ENCODE data around the gene IL13RA1.
"Not testable (repeated sequence)": the region's sequence is repeated elsewhere in the genome, so short reads cannot be mapped to it uniquely, and the experiment has no call there.

The IL13RA1 gene

DNA sequence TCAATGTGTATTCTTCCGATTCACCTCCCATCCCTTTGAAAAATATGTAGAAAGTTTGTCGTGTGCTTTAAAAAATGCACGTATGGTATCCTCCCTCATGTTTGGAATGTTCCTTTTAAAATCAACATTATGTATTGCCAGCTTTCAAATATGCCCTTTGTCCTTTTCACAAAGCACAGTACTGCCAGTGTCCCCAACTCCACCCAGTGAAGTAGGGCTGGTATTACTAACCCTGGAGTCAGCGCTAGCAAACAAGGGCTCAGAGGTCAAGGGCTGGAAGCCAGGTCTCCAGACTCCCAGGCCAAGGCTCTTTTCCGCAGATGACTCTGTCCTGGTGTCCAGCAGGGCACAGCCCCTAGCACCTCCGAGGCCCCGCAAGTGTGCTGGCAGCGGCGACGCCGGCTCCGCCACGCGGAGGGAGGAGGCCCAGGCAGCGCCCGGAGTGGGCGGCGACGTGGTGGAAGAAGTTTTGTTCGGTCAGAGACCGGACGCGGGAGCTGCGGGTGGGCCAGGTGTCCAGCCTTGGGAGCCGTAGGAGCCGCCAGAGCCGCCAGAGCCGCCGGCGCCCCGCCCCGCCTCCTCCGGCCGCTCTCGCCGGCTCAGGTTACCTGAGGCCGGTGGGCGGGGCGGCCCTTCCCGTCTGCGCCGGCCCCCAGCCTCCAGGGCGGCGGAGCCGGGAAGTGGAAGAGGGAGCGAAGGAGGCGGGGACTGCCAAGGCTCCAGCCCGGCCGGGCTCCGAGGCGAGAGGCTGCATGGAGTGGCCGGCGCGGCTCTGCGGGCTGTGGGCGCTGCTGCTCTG lies at the start of gene IL13RA1:
IL13RA1 (plus strand) TSS at position 720 of the 799 bp plus-strand sequence; CDS start at position 753, 33 bp downstream.
- peak; percentile 71 for DNase-seq

DNA sequence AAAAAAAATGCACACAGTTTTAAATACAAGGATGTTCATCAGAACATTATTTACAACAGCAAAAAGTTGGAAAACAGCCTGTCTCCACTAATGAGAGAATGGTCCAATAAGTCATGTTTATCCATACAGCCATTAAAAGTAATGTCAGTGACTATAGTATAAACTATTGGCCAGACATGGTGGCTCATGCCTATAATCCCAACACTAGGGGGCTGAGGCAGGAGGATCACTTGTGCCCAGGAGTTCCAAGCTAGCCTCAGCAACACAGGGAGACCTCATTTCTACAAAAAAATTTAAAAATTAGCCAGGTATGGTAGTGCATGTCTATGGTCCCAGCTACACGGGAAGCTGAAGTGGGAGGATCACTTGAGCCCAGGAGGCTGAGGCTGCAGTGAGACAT lies 48.1 kb upstream of the IL13RA1 start:
- no peak for DNase-seq

DNA sequence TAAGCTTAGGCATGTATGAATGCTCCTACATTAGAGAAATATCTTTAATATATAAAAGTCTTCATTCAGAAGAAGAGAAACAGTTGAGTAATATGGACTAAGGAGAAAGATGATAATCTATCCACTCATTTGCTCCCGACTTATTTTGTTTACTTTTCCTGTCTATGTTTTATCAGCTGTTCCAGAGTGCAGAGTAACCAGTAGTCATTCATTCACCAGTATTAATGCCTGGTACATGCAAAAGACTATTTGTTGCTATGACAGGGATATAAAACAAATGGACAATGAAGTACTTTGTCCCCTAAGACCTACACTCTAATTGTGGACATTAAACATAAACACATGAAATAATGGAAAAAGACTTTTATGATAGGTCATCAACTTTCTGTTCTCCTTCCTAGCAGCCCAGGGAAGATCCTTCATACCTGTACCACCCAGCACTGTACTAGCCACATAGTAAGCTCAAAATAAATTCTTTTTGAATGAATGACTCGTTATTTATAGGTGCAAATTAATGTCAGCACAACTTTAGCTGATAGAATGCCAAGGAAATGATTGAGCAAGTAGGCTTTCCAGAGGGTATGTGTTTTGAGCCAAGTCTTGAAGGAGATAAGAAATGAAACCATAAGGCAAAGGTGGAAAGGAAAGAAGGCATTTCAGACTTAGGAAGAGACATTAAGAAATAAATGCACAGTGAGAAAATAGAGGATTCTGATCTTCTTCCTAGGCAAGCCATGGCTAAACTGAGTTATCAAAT lies 45.0 kb upstream of the IL13RA1 start:
- peak; percentile 27 for DNase-seq

DNA sequence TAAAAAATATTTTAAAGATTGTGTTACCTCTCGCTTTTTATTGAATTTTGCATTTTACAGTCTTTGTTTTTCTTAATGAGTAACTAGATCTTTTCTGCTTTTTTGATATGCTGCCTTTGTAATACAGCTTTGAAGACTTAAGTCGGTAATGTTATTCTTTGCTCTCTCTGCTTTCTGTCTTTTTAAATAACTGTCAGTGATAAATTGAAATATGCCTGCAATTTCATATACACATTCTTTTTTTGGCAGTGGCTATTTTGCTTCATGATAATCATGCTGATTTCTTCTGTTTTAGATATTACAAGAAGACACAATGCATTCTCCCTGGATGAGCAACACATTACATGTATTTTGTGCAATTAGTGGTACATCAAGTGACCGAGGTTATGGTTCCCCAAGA lies 42.0 kb upstream of the IL13RA1 start:
- no peak for DNase-seq

DNA sequence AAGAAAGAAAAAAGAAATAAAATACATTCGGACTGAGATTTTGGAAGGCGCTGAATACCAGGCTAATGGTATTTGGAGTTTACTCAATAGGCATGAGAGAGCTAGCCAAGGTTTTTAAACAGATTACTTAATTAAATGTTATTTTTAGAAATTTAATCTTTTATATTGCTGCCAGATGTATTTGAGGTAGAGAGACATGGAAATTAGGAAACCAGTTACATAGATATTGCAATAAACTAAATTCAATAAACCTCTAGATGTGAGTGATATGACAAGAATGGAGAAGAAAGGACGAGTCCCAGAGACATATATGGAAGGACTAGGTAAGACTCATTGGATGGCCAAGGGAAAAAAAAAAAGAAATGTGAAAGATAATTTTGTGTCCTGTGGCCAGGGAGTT lies 38.5 kb upstream of the IL13RA1 start:
- DNase-seq, result no peak

DNA sequence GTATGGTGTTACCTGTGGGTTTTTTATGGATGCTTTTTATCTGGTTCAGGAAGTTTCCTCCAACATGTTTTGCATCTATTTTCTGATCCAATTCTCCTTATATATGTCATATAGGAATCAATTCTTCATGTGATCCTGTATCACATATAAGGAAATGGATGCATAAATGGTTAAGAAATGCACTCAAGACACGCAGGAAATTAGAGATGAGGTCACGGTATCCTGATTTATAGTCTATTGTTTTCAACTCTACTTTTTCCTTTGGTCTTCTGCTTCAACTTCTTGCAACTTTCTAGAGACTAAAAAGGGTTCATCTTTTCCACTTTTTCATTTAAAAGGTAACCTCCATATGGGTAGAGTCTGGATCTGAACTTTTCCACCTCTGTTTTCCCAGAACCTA lies 33.6 kb upstream of the IL13RA1 start:
- no peak for DNase-seq

DNA sequence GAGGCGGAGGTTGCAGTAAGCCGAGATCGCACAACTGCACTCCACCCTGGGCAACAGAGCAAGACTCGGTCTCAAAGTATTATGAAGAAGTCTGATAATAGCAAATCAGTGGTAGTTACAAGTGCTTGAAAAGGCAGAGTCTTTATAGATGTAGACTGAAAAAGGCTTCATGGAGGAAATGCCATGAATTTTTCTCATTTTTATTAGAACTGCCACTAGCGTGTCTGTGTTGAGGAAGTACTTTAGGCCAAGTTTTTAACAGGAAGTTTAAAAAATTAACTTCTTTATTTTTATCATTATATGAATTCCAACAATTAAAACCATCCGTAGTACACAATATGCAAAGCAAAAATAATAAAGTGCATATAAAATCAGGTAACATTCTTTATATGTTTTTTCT lies 32.8 kb upstream of the IL13RA1 start:
- no peak for DNase-seq

DNA sequence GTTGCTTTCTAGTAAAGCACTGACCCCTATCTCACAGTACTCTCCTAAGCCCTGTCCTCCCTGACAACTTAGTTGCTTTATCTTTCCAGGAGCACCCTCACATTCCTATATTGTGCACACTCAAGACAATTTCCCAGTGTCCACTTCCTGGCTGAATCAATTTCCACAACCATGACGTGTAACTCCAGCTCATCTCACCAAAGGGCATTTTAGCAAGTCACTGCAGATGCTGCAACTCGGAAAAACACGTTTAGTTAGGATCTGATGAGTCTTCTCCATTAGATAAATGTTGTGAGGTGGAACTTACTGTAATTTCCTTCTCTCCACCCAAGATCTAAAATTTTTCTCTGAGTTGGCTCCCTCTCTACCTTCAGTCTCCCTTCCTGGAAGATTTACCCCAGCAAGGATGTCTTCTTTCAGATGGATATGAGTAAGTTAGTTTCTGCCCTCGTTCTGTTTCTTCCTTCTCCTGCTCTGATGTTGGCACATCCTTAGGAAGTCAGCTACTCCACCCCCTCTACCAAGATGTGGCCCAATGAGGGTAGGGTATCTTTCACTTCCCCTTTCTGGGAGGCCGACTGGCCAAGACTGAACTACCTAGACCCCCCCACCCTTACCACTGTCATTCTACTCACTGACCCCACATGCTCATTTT lies 28.8 kb upstream of the IL13RA1 start:
- DNase-seq, result no peak

DNA sequence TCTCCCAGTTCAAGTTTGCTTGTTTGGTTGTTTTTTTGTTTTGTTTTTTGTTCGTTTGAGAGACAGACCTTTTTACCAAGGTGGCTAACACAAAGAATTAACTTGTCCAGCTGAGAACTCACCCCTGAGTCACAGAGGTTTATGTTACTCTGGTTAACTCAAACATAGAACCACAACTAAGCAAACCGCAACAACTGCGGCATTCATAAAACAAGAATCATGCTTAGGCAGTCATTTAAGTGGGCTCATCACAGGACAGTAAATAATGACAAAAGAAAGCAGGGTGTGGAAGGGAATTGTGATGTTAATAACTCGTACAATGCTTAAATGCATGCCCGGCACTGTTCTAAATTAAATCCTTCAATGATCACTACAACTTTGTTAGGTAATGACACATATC lies 24.7 kb upstream of the IL13RA1 start:
- no peak for DNase-seq

DNA sequence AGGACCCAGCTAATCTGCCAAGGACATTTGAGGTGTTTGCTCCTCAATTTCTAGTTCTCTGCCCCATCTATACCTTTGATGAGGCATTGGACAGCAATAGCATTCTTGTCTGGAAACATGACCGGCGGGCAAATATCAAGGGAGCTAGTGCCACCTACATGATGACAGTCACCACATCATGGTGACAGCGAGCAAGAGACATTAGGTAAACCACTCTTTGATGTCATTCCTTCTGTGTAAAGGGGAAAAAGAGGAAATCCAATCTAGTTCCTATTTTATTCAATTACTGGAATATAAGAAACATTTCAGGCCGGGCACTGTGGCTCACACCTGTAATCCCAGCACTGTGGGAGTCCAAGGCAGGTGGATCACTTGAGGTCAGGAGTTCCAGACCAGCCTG lies 20.7 kb upstream of the IL13RA1 start:
- DNase-seq, result no peak

DNA sequence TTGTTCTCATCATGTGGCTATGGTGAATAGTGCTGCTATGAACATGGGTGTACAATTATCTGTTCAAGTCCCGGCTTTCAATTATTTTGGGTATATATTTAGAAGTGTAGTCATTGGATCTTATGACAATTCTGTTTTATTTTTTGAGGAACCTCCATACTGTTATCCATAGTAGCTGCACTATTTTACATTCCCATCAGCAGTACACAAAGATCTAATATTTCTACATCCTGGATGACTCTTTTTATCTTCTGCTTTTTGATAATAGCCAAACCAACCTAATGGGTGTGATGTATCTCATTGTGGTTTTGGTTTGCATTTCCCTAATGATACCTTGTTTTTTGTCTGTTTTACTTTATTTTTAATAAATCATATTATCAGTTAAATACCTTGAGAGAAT lies 12.9 kb upstream of the IL13RA1 start:
- DNase-seq, result no peak

DNA sequence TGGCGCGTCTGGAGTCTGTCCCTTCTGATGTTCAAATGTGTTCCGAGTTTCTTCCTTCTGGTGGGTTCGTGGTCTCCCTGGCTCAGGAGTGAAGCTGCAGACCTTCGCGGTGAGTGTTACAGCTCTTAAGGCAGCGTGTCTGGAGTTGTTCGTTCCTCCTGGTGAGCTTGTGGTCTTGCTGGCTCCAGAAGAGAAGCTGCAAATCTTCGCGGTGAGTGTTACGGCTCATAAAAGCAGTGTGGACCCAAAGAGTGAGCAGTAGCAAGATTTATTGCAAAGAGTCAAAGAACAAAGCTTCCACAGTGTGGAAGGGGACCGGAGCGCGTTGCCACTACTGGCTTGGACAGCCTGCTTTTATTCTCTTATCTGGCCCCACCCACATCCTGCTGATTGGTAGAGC lies 11.5 kb upstream of the IL13RA1 start:
- DNase-seq, result not testable (repeated sequence)

DNA sequence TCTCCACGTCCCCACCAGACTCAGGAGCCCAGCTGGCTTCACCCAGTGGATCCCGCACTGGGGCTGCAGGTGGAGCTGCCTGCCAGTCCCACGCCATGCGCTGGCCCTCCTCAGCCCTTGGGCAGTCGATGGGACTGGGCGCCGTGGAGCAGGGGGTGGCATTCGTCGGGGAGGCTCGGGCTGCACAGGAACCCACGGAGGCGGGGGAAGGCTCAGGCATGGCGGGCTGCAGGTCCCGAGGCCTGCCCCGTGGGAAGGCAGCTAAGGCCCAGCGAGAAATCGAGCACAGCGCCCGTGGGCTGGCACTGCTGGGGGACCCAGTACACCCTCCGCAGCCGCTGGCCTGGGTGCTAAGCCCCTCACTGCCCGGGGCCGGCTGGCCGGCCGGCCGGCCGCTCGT lies 10.6 kb upstream of the IL13RA1 start:
- DNase-seq, result not testable (repeated sequence)

DNA sequence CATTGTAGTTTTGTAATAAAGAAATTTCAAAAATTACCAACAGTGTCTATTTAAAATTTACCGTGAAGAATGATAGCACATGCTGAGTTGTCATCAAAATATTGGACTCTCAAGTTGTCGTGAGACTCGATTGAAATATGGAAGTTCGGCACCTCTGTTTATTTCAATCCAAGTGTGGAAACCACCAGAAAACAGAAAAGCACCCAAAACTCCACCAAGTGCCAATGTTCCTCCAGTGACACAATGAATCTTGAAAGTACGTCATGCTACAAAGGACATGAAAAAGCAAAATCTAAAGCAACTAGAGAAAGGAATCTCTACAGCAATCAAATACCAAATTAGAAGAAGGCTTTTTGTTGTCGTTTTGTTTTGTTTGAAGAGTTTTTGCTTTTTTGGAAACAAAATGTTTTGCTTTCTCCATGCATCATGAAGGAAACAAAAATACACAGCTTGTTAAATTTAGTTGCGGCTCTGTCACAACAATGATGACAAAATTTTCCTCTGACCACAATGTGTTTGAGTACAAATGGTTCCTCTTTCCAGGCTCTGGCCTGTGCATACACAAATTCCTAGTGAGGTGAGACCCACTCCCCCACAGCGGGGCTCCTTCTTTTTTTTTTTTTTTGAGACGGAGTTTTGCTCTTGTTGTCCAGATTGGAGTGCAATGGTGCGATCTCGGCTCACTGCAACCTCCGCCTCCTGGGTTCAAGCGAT lies 9.6 kb upstream of the IL13RA1 start:
- DNase-seq, result no peak

DNA sequence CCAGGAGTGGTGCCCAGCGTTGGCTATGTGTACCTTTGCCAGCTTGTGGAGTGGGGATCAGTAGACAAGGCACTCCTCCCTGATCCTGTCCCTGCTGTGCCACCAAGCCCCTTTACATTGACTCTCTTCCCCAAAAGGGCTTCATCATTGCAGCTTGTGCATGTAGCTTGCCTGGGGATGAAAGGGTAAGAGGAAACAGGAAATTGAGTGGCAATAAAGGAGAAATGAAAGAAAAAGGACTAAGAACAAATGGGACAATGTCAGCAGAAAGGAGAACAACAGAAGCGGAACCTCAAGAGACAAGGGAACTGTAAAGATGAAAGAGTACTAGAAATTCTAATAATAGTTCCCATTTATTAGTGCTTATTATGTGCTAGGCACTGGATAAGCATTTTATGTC lies 8.7 kb upstream of the IL13RA1 start:
- DNase-seq, result no peak

DNA sequence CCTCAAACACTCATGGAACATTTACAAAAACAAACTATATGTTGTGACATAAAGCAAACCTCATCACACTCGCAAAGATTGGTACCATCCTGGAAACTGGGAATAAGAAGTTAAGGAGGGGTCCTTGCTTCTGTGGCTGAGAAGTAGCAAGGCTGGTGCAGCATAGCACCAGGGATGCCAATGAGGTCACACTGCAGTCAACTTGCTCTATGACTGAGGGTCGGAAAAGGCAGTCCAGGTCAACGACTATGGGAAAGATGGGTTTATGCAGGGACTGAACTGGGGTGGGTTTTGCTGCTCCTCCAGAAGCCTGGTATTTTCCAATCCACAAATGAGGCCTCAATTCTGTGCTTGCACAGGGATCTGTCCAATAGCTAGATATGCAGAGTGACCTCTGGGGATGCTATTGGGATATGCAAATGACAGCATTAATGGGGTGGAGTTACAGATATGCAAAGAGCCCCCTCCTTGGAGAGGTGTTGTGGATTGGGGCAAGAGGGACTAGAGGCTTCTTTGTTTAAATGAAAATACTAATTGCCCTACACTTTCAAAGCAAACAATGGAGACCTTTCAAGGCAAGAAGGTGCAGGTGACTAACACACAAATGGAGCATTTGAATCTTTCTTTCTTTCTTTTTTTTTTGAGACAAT lies 7.2 kb upstream of the IL13RA1 start:
- no peak for DNase-seq

DNA sequence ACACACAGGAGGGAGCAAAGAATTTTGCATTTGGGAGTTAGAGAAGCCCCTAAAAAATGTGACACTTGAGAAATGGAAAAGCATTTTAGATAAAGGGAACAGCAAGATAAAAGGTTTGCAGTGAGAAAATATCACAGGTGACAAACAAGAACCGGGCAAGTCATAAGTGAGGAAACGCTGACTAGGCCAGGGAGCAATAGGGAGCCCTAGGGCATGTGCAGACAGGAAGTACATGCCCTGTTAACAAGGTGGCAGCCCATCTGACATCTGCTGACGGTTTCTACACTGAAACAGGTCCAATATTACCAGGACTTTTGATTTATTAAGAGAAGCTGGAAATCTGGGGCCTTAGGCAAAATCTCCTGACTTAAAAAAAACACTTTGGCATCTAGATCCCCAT lies 4.0 kb upstream of the IL13RA1 start:
- DNase-seq, result no peak

DNA sequence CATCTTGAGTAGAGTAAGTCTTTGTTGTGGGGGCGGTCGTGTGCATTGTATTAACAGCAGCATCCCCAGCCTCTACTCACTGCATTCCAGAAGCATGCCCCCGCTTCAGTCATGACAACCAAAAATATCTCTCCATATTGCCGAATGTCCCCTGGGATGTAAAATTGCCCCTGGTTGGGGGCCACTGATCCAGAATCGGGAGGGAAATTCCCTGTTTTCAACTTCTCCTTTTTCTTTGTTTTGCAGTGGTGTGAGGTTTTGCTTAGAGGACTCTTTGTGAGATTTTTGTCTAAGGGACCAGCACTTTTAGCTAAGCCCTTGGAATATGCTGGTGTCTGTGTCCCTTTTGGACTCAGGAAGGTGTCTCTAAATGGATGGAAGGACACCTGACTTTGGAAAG lies 3.0 kb upstream of the IL13RA1 start:
- no peak for DNase-seq

DNA sequence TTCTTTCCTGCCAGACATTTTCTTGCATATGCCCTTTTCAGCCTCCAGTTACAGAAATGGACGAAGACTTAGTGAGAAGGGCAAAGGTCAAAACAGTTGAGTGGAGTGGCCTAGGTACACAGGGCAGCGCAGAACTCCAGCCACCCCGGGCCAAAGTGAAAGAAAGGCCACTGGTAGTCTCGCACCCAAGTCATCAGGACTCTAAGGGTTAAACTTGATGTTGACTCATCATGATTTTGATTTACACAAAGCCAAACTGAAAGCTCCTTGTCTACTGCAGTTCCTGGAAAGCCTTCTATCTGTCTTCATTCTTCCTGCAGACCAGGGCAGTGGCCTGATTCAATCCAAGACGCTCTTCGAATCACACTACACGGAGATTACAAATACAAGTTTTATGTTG lies 2.6 kb upstream of the IL13RA1 start:
- DNase-seq, result no peak

DNA sequence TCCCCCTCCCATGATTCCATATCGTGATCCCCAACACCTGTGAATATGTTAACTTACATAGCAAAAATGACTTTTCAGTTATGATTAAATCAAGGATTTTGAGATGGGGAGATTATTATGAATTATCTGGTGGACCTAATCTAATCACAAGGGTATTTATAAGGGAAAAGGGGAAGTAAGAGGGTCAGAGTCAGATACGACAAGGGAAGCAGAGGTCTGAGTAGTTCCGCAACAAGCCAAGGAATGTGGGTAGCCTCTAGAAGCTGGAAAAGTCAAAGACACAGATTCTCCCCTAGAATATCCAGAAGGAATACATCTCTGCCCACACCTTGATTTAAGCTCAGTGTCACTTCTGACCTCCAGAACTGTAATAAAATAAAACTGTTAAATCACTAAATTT lies 1.0 kb upstream of the IL13RA1 start:
- no peak for DNase-seq

DNA sequence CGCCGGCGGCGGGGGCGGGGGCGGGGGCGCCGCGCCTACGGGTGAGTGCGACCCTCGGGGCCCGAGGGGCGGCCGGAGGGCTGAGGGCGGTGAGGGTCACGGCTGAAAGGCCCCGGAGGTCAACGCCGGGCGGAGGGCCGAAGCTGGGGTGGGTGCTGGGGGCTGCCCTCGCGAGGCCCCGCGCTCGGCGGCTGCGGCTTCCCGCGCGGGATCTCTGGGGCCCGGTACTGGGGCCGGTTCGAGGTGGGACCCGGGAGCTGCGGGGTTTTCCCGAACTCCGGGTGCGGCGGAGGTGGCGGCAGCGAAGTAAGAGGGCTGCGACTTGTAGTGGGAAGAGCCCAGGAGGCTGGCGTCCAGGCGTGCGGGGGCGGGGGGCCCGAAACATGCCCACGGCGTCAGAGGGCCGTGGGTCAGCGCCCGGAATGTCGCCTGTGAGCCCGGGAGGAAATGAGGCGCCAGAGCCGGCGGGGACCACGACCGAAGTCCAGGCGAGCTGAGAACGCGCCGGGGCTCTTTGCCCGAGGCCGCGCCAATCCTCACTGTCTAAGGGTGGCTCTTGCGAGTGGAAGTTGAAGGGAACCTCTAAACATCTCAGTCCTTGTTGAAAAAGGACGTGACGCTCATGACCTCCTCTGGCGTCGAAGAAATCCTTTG lies 407 bp downstream of the IL13RA1 start:
- peak; percentile 18 for DNase-seq

DNA sequence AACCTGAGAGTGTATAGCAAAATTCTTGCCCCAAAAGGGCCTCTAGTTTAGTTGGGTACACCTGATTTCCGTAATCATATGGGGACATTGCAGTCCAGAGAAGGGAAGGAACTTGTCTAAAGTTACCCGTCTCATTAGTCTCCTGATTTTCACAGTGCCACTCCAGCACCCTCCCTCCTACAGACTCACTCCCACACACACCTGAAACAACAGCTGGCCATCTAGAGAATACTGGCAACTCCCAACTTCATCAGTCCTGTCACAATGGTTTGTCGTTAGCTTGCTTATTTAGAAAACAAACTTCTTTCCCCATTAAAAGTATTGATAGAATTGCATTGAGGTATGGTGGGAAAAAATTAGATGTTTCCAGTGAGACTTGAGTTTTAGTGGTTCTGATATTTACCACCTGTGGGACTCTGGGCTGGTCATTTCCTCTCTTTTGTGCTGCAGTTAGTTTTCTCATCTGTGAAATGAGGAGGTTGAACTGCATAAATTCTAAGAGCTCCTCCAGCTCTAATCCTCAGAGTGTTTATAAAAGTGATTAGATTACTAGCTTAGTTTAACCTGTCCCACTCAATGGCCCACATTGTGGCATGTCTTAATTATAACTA lies 1.7 kb downstream of the IL13RA1 start:
- DNase-seq, result no peak

Measured in NCI-H1105 treated with DMSO at 0.1 percent for 48 hours (cell line).